K562 (cell line): ENCODE results near the gene SHISA4. TPM values are rescaled to one million over a fixed set of nuclear protein-coding genes. Genes with fewer than 3 reads are reported as not detected.
A peak's percentile ranks its signal among the peaks of the same experiment; 100 is the strongest.

Experiments
- ATAC-seq: fragments of 200-7000 bp; cut with Tn5 transposase; 3 replicates; pipeline ENCODE4 v1.9.1; 2020; ENCODE audit warnings: moderate library complexity
- BruUV-seq: library from RNA; stranded (reverse); fragments of 400-500 nt; replicated peaks from 2 replicates; lab custom pipeline; 2021; lab: Mats Ljungman, UMichigan
- CTCF ChIA-PET: fragments of 300-600 bp; formaldehyde crosslinking; extraction: SDS; loops from one replicate; lab custom pipeline; 2021; ENCODE audit warnings: low intra/inter-chr PET ratio; lab: Yijun Ruan, JAX
- POLR2A ChIA-PET: fragments of 300-600, 350-650 bp; sonication (Branson Sonifier 250); formaldehyde crosslinking; extraction: SDS; loops from one replicate; lab custom pipeline; 2021; ENCODE audit warnings: antibody characterized with exemption, inconsistent platforms; lab: Yijun Ruan, JAX
- DNase-seq, 4 experiments: peaks; one replicate each; pipeline versions ENCODE4 v3.0.0 to v3.0.0-alpha.2; 2011 to 2018; ENCODE audit warnings: low spot score in 3 of 4, mixed read lengths in 3 of 4; ENCODE audit errors: extremely low read depth in 1 of 4
- FAIRE-seq: peaks from 2 replicates; lab custom pipeline; 2011; peaks lifted over from hg19 to GRCh38; lab: Jason Lieb, UNC
- H2AFZ ChIP-seq: 2 replicates; pipeline ENCODE4 v1.6.0; 2011; ENCODE audit warnings: low read depth, low read length, control low read depth, inconsistent platforms
- H3K27ac ChIP-seq: fragments of 200-600 bp; 3 replicates; pipeline ENCODE4 v1.8.0; 2011; ENCODE audit warnings: low read depth, mild to moderate bottlenecking, control low read depth, inconsistent platforms, low read length, moderate library complexity, mixed read lengths; ENCODE audit errors: extremely low read depth
- H3K27me3 ChIP-seq, 2 experiments: fragments of 300-600 bp in 1 of 2; 2 replicates in 1 of 2; 3 replicates in 1 of 2; pipeline versions ENCODE4 v1.6.0 to v1.8.0; 2011; ENCODE audit warnings: inconsistent platforms in 2 of 2, low read length in 2 of 2, mild to moderate bottlenecking in 1 of 2, mixed read lengths in 1 of 2, moderate library complexity in 1 of 2; ENCODE audit not compliant: control insufficient read depth in 2 of 2, insufficient read depth in 2 of 2
- H3K36me3 ChIP-seq: fragments of 300-600 bp; 3 replicates; pipeline ENCODE4 v1.8.0; 2011; ENCODE audit warnings: mild to moderate bottlenecking, low read length, inconsistent platforms; ENCODE audit not compliant: control insufficient read depth, insufficient read depth
- H3K4me1 ChIP-seq, 2 experiments: fragments of 200-600 bp in 1 of 2; replicated peaks in 1 of 2; 2 replicates in 1 of 2; 3 replicates in 1 of 2; pipeline versions ENCODE4 v1.5.1 to v1.8.0; 2011; ENCODE audit warnings: inconsistent platforms in 2 of 2, low read length in 2 of 2, mild to moderate bottlenecking in 1 of 2, mixed read lengths in 1 of 2, moderate library complexity in 1 of 2; ENCODE audit not compliant: control insufficient read depth in 2 of 2, insufficient read depth in 2 of 2
- H3K4me2 ChIP-seq: 2 replicates; pipeline ENCODE4 v1.6.1; 2011; ENCODE audit warnings: low read length, control low read depth, inconsistent platforms, mixed read lengths; ENCODE audit not compliant: insufficient read depth
- H3K4me3 ChIP-seq: fragments of 200-600 bp; sonication (generic), shearing (Covaris generic); 2 replicates; pipeline ENCODE4 v1.5.1; 2016; ENCODE audit warnings: control low read depth, inconsistent platforms
- H3K79me2 ChIP-seq: fragments of 200-600 bp; 3 replicates; pipeline ENCODE4 v1.8.0; 2011; ENCODE audit warnings: low read length, inconsistent platforms; ENCODE audit not compliant: control insufficient read depth, insufficient read depth
- H3K9ac ChIP-seq, 2 experiments: 2 replicates each; pipeline versions ENCODE4 v1.6.0 to v1.6.1; 2011; ENCODE audit warnings: low read depth in 2 of 2, low read length in 2 of 2, control low read depth in 1 of 2, inconsistent platforms in 1 of 2, mild to moderate bottlenecking in 1 of 2, mixed read lengths in 1 of 2; ENCODE audit not compliant: insufficient read depth in 1 of 2
- H3K9me1 ChIP-seq: one replicate; pipeline ENCODE4 v1.6.0; 2011; ENCODE audit warnings: inconsistent platforms, mild to moderate bottlenecking, low read length, moderate library complexity; ENCODE audit not compliant: control insufficient read depth, insufficient read depth
- H3K9me3 ChIP-seq: replicated peaks from 2 replicates; pipeline ENCODE4 v1.5.1; 2011; ENCODE audit warnings: low read depth, low read length, inconsistent platforms; ENCODE audit not compliant: control insufficient read depth, insufficient read depth
- H4K20me1 ChIP-seq: replicated peaks from 2 replicates; pipeline ENCODE4 v1.6.1; 2011; ENCODE audit warnings: low read length, inconsistent platforms, mixed read lengths; ENCODE audit not compliant: control insufficient read depth, insufficient read depth
- ETV1 ChIP-seq: fragments of 450-650 bp; conservative IDR thresholded peaks from 2 replicates; pipeline ENCODE4 v1.6.1; 2016; ENCODE audit warnings: missing genetic modification characterization, control low read depth, low read depth, missing compliant biosample characterization
- ZNF217 ChIP-seq: sonication (generic); formaldehyde crosslinking; IDR thresholded peaks from 2 replicates; pipeline ENCODE4 v1.8.0; 2022; ENCODE audit warnings: mild to moderate bottlenecking, missing genetic modification reagents
- ZNF445 ChIP-seq: fragments of 250-450 bp; sonication (Bioruptor Pico); IDR thresholded peaks from 2 replicates; pipeline ENCODE4 v1.4.0; 2020; ENCODE audit warnings: low read depth, mild to moderate bottlenecking, moderate library complexity
- WGBS: fragments of 100-300 bp; shearing (Covaris generic); methylation state at CpG from one replicate; pipeline ENCODE4 v1.1.6; 2016; ENCODE audit warnings: low coverage, mixed read lengths; ENCODE audit not compliant: insufficient coverage; ENCODE audit errors: missing lambda C conversion rate; 5-methylcytosine and 5-hydroxymethylcytosine counted together
- in situ Hi-C: fragments of 300-500 bp; cut with MboI; formaldehyde crosslinking; loops from 4 replicates; pipeline ENCODE4 v1.15.0; 2018; ENCODE audit warnings: inconsistent platforms, mixed read lengths
- intact Hi-C: fragments of 100-400 bp; cut with micrococcal nuclease; formaldehyde crosslinking; loops from 2 replicates; pipeline ENCODE4 v1.14.2; 2022
- polyA plus RNA-seq, 8 experiments: library from polyadenylated mRNA; depleted of rRNA in 4 of 8; stranded (reverse) in 5 of 8; unstranded in 3 of 8; fragments of >200 nt; fragmentation: Nextera tagmentation in 2 of 8; fragmentation: Illumina TruSeq in 1 of 8; extraction: Ambion mirVana in 2 of 8; extraction: Trizol in 1 of 8; gene quantifications; 2 replicates each; pipeline versions ENCODE4 v1.2.1 to v1.2.3, GENCODE V29; 2011 to 2014; ENCODE audit warnings: inconsistent platforms in 1 of 8, missing spikeins in 1 of 8
- total RNA-seq, 7 experiments: library from RNA; depleted of rRNA in 6 of 7; stranded (reverse); fragments of >200 nt in 6 of 7; fragmentation: Illumina TruSeq in 2 of 7; extraction: Trizol in 2 of 7; gene quantifications; 2 replicates each; pipeline versions ENCODE4 v1.2.1 to v1.2.3, GENCODE V29; 2011 to 2021; ENCODE audit warnings: low replicate concordance in 1 of 7
- TF ChIP-seq, protein P1 (sequence below): fragments of 450-650 bp; IDR thresholded peaks from 2 replicates; pipeline ENCODE4 v1.6.1; 2016

SHISA4 gene
- total and polyA plus RNA-seq, 9 of the 15 experiments (the other 6 are each of a cell fraction or from before 2014, with no cell fraction given), result 0.15 to 0.95 (median 0.68) TPM; not detected in 2

DNA sequence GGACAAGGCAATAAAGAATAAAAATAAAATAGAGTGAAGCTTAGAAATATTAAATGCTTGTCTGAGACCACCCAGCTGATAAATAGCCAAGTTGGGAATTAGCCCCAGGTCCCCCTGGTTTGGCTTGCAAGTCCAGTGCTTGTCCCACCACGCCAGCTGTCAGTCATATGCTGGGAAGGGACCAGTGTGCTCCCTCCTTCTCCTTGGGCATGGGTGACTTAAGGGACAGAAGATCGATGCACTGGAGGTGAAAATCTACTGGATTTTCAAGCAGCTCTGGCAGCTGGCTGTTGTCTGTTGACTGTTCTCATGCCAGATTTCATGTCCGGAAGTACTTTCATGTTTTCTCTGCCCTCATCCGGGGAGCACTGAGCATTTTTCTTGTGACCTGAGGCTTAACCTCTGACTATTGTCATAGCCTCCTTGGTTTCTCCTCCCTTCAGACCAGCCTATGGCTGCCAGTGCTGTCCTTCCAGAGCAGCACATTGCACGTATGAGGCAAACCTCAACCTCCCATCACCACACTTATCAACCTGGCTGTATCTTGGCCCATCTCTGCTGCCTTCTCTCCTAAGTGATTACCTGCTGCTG lies 45.2 kb downstream of the SHISA4 start:
- ATAC-seq, result peak; percentile 51
- H3K4me2 ChIP-seq, result 0 out of 2 replicates have a peak overlapping the region, but pooled peaks have one; percentile 22
- 14% methylated on average over 5 of the region's 5 CpGs for WGBS
- no TSS peak for BruUV-seq
- in situ Hi-C loops, result no loop called here
- H3K79me2 ChIP-seq, result no peaks in the 10 kb centered on the region
- no peak overlapping the region for H3K27ac ChIP-seq
- CTCF ChIA-PET, result no interaction called here
- no peak for TF ChIP-seq ZNF217 (CRISPR knock-in tag)
- peak; percentile 52; the same call in 1 of the 2 replicates for TF ChIP-seq ETV1 (tag)
- TF ChIP-seq, protein P1, sequence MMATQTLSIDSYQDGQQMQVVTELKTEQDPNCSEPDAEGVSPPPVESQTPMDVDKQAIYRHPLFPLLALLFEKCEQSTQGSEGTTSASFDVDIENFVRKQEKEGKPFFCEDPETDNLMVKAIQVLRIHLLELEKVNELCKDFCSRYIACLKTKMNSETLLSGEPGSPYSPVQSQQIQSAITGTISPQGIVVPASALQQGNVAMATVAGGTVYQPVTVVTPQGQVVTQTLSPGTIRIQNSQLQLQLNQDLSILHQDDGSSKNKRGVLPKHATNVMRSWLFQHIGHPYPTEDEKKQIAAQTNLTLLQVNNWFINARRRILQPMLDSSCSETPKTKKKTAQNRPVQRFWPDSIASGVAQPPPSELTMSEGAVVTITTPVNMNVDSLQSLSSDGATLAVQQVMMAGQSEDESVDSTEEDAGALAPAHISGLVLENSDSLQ, result peak; percentile 74
- no peak for TF ChIP-seq ZNF445
- TF ChIP-seq, all 486 proteins: peak for 2
- no peaks in the 10 kb centered on the region for H4K20me1 ChIP-seq
- no peaks in the 10 kb centered on the region for H3K9me3 ChIP-seq
- intact Hi-C loops, result no loop called here
- peaks cover 0 to 18% of the 10 kb centered on the region in 2 experiments; a peak in 4 of 5 replicates for H3K4me1 ChIP-seq
- no peak for DNase-seq
- peak overlapping the region; percentile 68 for H2AFZ ChIP-seq
- H3K4me3 ChIP-seq, result no peak overlapping the region
- no peaks in the 10 kb centered on the region for H3K9me1 ChIP-seq
- no peaks in the 10 kb centered on the region for H3K36me3 ChIP-seq
- POLR2A ChIA-PET, result interaction anchor here (0.6 to 1.2 kb wide), 3 partner anchors 21 to 44 kb away, joined by 3 to 4 read pairs (median 3); partner anchors contain the start of gene TIMM17A
- no peak for FAIRE-seq
- H3K9ac ChIP-seq, result peak overlapping the region in 1 of 2 experiments; percentile 18; a peak in 1 of 4 replicates
- H3K27me3 ChIP-seq, result no peaks in the 10 kb centered on the region
